GM20431 (cell line): Measurements from ENCODE around the gene CHST1.

Experiments
- in situ Hi-C: fragments of 300-500 bp; cut with MseI, MboI; formaldehyde crosslinking; loops from one replicate; pipeline ENCODE4 v1.15.0; 2020; ENCODE audit warnings: low sequenced_read_pairs; ENCODE audit not compliant: unreplicated experiment

CHST1 gene

GRCh38 chr11:45675646-45676045 is 10.2 kb upstream of the CHST1 start:
- in situ Hi-C loops = no loop called here

GRCh38 chr11:45674481-45675190 is 9.2 kb upstream of the CHST1 start:
- in situ Hi-C loops = no loop called here

- in situ Hi-C loops = no loop called here
Observed at GRCh38 chr11:45673441-45673840, 8.0 kb upstream of the CHST1 start.

- in situ Hi-C loops = no loop called here
Observed at GRCh38 chr11:45672593-45672992, 7.2 kb upstream of the CHST1 start.

GRCh38 chr11:45671246-45672171 is 6.1 kb upstream of the CHST1 start:
- in situ Hi-C loops = no loop called here

- in situ Hi-C loops = no loop called here
Observed at GRCh38 chr11:45670386-45671135, 5.1 kb upstream of the CHST1 start.

- in situ Hi-C loops = no loop called here
Observed at GRCh38 chr11:45669956-45670355, 4.5 kb upstream of the CHST1 start.

GRCh38 chr11:45669146-45669545 is 3.7 kb upstream of the CHST1 start:
- in situ Hi-C loops = no loop called here

- in situ Hi-C loops = no loop called here
Observed at GRCh38 chr11:45667929-45668680, 2.7 kb upstream of the CHST1 start.

- in situ Hi-C loops = no loop called here
Observed at GRCh38 chr11:45666648-45667642, 1.5 kb upstream of the CHST1 start.

- in situ Hi-C loops = no loop called here
Observed at GRCh38 chr11:45665933-45666647, 668 bp upstream of the CHST1 start.

- in situ Hi-C loops = no loop called here
Observed at GRCh38 chr11:45664376-45665205, 831 bp downstream of the CHST1 start.

- in situ Hi-C loops = no loop called here
Observed at GRCh38 chr11:45663486-45664375, 1.7 kb downstream of the CHST1 start.

- in situ Hi-C loops = no loop called here
Observed at GRCh38 chr11:45662665-45663485, 2.5 kb downstream of the CHST1 start.

- in situ Hi-C loops = no loop called here
Observed at GRCh38 chr11:45662096-45662664, 3.2 kb downstream of the CHST1 start.
